ENCODE results near the gene SLC35F3.

GRCh38 chr1:233897325-233898162, 6.9 kb upstream of the SLC35F3 start:
- TF ChIP-seq EZH2 (IDR thresholded peaks at IDR 0.05; ENCODE audit: low read depth, unreplicated experiment): no peak
- TF ChIP-seq, protein P1, sequence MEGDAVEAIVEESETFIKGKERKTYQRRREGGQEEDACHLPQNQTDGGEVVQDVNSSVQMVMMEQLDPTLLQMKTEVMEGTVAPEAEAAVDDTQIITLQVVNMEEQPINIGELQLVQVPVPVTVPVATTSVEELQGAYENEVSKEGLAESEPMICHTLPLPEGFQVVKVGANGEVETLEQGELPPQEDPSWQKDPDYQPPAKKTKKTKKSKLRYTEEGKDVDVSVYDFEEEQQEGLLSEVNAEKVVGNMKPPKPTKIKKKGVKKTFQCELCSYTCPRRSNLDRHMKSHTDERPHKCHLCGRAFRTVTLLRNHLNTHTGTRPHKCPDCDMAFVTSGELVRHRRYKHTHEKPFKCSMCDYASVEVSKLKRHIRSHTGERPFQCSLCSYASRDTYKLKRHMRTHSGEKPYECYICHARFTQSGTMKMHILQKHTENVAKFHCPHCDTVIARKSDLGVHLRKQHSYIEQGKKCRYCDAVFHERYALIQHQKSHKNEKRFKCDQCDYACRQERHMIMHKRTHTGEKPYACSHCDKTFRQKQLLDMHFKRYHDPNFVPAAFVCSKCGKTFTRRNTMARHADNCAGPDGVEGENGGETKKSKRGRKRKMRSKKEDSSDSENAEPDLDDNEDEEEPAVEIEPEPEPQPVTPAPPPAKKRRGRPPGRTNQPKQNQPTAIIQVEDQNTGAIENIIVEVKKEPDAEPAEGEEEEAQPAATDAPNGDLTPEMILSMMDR (conservative IDR thresholded peaks at IDR 0.05; ENCODE audit: low read depth in 2 of 2): no peak
